ENCODE results near the gene FCHSD2.

Gene FCHSD2

DNA sequence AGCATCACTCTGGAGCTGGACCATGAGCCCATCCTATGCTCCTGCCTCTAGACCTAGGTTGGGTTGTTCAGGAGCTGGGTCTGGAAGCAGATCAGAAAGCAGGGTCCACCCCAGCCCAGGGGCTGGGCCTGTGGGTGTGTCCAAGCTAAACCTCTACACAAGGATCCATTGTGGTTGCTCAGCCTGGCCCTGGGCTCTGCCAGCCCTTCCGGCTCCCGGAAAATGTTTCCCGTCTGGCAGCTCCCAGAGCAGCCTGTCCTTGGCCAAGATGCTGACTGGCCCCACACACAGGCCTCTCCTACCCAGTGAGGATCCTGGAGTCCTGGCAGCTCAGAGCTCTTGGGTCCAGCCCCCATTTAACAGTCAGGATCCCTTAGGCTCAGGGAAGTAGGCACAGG is 35.3 kb upstream of the FCHSD2 start:
- no peak overlapping the region for H3K4me3 ChIP-seq (ENCODE audit: low read length)
- no peak for TF ChIP-seq ZNF274 (IDR thresholded peaks at IDR 0.05; ENCODE audit: low read depth, low read length)

GRCh38 chr11:73176874-73177155 is 34.7 kb upstream of the FCHSD2 start:
- H3K4me3 ChIP-seq (ENCODE audit: low read length): no peak overlapping the region

GRCh38 chr11:73176145-73176873 is 34.2 kb upstream of the FCHSD2 start:
- no peak for TF ChIP-seq ZNF274 (IDR thresholded peaks at IDR 0.05; ENCODE audit: low read depth, low read length)
- H3K4me3 ChIP-seq (ENCODE audit: low read length): no peak overlapping the region

More at GRCh38 chr11:73176874-73177155, 34.7 kb upstream of the FCHSD2 start:
- no peak for TF ChIP-seq ZNF274 (IDR thresholded peaks at IDR 0.05; ENCODE audit: low read depth, low read length)

DNA sequence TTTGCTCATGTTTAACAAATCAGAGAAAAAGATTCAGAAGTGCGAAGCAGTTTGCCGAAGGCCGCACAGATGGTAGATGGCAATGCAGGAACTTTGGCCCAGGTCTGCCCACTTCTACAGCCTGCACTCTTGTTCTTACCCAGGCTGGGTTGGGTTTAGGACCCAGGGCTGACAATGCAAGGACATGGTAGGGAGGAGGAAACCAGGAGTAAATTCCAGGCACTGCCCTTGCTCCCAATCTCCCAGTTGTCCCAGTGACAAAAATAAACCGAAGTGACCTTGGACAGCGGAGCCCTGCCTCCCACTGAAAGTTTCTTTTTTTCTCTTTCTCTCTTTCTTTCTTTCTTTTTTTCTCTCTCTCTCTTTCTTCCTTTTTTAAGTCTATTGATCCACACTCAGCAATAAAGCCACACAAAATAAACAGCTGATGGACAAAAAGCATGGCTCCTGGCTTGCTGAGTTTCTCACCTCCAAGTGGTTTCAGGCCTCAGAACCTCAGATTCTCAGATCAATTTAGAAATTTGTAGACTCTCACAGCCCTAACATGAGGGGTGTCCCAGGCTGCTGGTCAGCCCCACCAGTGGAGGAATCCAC is 33.5 kb upstream of the FCHSD2 start:
- TF ChIP-seq ZNF274 (IDR thresholded peaks at IDR 0.05; ENCODE audit: low read depth, low read length): no peak
- H3K4me3 ChIP-seq (ENCODE audit: low read length): no peak overlapping the region

DNA sequence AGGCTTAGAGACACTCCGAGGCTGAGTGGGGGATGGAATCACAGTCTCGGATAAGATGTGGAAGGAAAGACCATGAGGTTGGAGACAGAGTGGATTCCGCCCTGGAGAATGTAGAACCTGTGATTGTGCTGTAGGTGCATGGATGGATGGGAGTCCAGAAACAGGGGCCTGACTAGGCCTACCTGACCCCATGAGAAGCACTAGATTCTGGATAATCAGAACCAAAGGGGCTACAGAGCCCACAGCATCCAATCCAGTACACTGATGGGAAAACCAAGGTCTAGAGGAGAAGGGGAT is 32.3 kb upstream of the FCHSD2 start:
- no peak for TF ChIP-seq ZNF274 (IDR thresholded peaks at IDR 0.05; ENCODE audit: low read depth, low read length)
- no peak overlapping the region for H3K4me3 ChIP-seq (ENCODE audit: low read length)

DNA sequence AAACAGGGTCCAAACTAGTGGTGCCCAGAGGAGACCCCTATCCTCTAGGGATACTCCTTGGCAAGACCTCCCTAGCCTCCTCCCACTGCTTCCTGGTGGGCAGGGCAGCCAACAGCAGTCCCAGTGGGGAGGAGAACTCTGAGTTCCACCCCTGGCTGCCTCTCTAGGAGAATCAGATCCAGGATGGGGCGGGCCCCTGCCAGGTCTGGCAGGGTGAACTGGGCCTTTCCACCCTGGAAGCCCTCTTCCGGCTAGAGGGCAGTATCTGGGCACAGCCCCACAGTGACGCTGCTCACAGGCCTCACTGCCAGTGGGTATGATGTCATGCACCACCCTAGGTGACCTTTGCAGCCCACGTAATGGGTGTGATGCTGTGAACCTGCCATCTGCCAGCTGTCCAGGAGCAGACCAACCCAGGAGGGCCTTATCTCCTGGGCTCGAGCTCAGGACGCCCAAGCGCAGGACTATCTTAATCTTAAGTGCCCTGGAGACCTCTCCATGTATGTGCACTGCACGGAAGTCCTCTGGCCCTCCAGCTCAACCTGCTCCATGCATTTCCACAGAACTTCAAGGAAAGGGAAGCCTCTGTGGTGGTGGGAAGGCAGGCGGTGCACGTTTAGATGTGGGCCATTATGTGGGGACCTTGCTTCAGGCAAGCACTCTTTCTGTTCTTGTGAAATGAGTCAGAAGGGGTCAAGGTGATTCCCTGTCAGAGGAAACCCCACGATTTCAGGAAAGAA is 31.8 kb upstream of the FCHSD2 start:
- no peak overlapping the region for H3K4me3 ChIP-seq (ENCODE audit: low read length)
- no peak for TF ChIP-seq ZNF274 (IDR thresholded peaks at IDR 0.05; ENCODE audit: low read depth, low read length)

- H3K4me3 ChIP-seq (ENCODE audit: low read length): no peak overlapping the region
- no peak for TF ChIP-seq ZNF274 (IDR thresholded peaks at IDR 0.05; ENCODE audit: low read depth, low read length)
These were observed 31.0 kb upstream of the FCHSD2 start for GRCh38 chr11:73172992-73173656.

DNA sequence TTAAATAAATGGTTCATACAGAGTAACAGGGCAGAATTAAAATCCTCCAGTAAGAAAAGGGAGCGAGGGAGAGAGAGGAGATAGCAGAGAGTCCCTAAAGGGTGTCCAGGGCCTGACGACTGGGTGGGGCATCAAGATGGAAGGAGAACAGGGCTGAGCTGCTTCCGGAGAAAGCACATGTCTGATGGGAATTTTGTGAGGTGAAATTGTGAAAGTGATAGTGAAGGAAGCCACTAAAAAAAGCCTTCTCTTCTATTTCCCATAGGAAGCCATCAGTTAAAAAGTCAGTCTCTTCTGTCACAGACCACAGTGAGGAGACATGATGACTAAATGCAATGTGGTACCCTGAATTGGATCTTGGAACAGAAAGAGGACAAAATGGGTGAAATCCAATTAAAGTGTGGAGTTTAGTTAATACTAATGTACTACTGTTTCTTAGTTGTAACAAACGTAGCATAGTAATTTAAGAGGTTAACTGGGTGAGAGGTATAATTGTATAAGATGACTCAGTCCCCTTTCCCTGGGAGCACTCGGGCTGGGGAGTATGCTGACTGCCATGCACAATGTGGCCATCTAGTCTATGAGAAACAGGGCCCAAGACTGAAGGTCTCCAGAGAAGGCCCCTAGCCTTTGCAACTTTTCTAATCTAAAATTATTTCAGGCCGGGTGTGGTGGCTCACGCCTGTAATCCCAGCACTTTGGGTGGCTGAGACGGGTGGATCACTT is 29.5 kb upstream of the FCHSD2 start:
- no peak overlapping the region for H3K4me3 ChIP-seq (ENCODE audit: low read length)
- TF ChIP-seq ZNF274 (IDR thresholded peaks at IDR 0.05; ENCODE audit: low read depth, low read length): no peak

DNA sequence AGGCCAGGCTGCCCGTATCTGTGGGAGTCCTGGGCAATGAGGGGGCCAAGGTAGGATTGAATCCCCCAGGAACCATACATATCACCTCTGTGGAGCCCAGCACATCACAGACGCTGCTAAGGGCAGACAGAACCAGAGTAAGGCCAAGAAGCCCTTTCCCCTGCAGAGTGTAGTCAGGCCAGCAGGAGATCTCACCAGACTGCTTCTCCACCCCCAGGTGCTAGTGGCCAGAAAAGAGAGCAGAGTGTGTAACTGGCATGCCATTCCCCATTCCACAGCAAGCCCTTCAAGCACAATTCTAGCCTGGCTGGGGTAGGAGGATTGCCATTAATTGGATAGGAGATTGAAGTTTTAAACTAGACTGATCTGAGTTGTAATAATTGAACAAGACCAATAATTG is 28.0 kb upstream of the FCHSD2 start:
- TF ChIP-seq ZNF274 (IDR thresholded peaks at IDR 0.05; ENCODE audit: low read depth, low read length): no peak
- H3K4me3 ChIP-seq (ENCODE audit: low read length): no peak overlapping the region

- no peak overlapping the region for H3K4me3 ChIP-seq (ENCODE audit: low read length)
- no peak for TF ChIP-seq ZNF274 (IDR thresholded peaks at IDR 0.05; ENCODE audit: low read depth, low read length)
These were observed 26.9 kb upstream of the FCHSD2 start for GRCh38 chr11:73168925-73169579.

DNA sequence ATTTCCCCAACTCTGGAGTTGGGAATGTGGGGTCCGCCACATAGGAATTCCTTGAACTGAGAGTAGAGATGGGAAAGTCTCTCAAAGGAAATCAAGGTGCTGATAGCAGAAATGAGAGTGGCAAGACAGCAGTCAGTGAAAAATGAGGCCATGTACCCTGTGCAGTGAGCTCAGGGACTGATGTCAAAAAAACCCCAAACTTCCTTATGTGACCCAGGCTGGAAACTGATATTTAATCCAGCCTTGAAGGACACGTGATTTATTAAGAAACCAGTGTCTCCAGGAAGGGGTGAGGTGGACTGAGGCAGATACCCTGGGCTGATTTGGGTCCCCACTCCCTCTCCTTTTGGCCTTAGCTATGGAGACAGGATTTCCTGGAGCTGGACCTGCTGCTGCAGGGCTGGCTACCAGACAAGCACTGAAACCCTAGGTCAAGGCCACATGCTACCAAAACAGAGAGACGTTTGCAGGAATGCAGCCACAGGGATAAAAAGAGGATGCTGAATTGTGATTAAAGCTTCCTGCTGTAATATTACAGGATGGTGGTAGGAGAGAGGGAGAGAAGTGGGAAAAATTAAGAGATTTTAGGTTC is 25.3 kb upstream of the FCHSD2 start:
- TF ChIP-seq ZNF274 (IDR thresholded peaks at IDR 0.05; ENCODE audit: low read depth, low read length): no peak
- no peak overlapping the region for H3K4me3 ChIP-seq (ENCODE audit: low read length)

GRCh38 chr11:73164803-73165540 is 22.9 kb upstream of the FCHSD2 start:
- no peak for TF ChIP-seq ZNF274 (IDR thresholded peaks at IDR 0.05; ENCODE audit: low read depth, low read length)
- H3K4me3 ChIP-seq (ENCODE audit: low read length): no peak overlapping the region

DNA sequence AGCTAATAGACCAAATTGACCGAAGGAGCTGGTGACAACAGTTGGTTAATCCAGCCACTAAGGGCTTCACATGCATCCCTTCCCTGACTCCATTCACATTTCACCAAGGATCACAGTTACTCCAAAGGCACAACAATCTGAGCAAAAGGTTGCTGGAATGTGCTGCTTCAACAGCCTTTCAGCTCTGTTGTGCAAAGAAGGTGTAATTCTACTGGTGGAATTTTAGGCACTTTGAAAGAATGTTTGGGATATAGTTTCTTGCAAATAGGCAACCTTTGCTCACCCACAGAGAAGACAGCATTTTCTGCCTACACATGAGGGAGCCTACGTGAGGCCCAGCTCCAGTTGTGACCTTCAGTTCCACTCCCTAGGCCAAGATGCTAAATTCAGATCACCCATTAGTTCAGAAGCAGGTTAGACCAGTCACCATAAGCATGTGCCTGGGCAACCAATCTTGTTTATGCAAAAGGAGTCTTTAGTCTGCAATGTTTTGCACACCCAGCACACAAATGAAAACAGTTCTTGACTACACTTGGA is 21.6 kb upstream of the FCHSD2 start:
- no peak overlapping the region for H3K4me3 ChIP-seq (ENCODE audit: low read length)
- TF ChIP-seq ZNF274 (IDR thresholded peaks at IDR 0.05; ENCODE audit: low read depth, low read length): no peak
